CMK (cell line): ENCODE results near the gene NDUFAF8.
"Not testable (repeated sequence)": the region's sequence is repeated elsewhere in the genome, so short reads cannot be mapped to it uniquely, and the experiment has no call there.

Source experiments
- DNase-seq: peaks from one replicate; pipeline ENCODE4 v3.0.0-alpha.2; 2010; ENCODE audit warnings: low read depth

The NDUFAF8 gene

DNA sequence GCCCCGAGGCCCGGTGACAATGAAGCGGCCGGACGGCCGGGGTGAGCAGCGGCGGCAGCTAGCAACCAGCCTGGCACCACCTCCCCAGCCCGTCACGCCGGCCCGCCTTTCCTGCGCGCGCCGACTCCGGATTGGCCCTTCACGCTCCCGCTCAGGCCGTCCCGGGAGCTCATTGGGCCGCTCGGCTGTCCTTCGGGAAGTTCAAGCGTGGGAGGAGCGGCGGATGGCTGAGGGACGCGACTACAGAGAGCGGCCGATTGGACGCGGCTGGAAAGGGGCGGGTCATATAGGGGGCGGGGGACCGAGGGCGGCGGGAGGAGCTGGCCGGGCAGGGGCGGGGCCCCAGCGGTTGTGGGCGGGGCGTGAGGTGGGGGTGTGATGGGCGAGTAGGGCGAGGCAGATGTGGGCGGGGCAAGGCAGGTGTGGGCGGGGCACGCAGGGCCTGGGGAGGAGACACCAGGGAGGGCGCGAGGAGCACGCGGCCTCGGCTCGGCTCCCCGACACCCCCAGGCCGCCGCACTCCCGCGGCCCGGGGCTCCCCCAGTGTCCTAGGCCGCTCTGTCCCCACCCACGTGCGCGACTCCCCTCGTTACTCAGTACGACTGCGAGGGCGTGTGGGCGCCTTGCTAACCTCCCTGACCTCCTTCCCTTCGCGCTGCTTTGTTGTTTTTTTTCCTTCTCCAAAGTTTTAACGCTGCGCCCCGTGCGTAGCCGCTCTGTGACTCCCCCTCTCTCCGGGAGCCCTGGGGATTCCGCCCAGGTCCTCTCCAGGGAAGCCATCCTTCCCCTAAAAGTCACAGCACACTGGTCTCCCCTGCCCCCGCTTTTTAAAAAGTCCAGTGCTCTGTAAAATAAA is 16.0 kb upstream of the NDUFAF8 start, which contains the start of gene CEP131:
TSS of gene CEP131 (minus strand) at position 60 of the 856 bp plus-strand sequence. CDS start 2,909 bp downstream, outside the sequence.
- DNase-seq: peak; percentile 95

DNA sequence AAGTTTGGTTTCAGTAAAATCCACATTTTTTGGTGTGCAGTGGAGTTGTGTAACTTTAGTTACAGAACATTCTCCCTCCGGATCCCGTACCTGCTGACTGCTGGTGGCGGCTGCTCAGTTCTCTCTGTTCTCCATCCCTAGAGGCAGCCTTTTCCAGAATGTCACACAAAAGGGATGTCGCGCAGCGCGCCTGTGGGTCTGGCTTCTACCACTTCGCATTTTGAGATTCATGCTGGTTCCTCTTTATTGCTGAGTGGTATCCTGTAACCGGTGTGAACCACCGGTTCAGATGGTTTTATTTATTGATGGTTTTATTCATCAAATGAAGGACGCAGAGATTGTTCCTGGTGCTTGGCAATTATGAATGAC is 15.4 kb upstream of the NDUFAF8 start:
- no peak for DNase-seq

DNA sequence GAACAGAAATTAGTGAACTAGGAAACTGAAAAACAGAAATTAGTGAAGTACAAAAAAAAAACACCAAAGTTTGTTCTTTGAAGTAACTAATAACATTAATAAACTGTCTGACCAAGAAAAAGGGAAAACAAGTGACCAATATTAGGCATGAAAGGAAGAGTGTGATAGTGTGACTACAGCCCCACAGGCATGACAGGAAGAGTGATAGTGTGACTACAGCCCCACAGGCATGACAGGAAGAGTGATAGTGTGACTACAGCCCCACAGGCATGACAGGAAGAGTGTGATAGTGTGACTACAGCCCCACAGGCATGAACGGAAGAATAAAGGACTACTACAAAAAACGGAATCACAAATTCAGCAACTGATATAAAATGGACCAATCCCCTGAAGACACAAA is 11.5 kb upstream of the NDUFAF8 start:
- not testable (repeated sequence) for DNase-seq

DNA sequence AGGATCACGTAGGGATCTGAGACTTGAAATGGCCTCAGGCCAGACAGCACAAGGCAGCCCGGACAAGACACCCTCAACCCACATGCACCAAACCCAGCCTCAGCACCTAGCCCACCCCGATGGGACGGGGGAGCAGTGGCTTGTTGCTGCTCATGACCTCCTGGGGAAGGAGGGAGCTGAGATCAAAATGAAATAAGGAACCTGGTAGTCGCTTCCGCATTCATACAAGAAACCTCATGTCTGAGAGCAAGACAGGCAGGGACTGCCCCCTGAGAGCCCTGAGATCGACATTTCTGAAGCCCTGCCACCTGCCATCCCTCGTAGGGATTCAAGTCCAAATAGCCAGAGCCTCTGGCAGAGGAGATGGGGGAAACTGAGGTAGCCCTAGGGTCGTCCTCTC is 10.7 kb upstream of the NDUFAF8 start:
- DNase-seq: no peak

DNA sequence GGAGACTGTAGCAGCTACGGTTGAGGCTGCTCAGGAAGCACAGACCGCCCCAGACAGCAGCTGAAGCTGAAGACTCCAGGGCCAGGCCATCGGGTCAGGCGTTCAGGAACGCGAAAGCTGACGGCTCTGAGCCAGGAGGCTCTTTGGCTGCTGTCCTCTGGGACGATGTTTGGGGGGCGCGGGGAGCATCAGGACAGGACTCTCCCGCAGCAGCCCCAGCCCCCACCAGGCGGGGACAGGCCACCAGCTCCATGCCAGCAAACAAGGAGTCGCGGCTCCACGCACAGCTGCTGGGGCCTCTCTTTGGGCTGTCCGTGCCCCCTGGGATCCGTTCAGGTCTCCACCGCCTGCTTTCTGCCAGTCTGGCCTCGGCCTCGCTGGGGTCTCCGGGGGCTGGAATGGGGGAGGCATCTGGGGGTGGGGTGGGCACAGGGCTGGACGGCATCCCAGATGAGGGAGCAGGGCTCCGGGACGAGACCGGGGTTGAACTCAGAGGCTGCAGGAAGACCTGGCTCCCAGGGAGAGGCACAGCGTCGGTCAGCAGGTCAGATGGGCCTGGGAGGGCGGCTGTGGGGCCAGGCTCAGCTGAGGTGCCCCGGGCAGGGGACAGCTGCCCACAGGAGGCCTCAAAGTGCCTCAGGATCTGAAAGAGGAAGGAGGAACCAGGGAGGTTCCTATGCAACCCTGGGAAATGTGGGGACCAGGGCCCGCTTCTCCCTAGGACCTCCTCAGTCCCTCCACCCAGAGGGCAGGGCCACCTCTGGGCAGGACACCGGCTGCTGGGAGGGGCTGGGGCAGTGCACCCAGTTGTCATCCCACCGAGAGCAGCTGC is 10.1 kb upstream of the NDUFAF8 start:
- DNase-seq: no peak

DNA sequence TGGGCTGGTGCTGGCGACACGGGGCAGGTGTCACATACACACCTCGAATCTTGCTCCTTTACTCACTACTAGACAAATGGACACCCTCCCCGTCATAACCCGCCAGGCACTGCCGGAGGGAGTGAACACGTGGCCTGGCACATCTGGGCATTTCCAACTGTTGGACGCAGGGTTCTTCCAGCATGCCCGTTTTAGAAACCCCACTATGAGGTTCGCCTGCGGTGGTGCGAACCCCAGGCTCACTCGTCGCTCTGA is 9.5 kb upstream of the NDUFAF8 start:
- DNase-seq: no peak

DNA sequence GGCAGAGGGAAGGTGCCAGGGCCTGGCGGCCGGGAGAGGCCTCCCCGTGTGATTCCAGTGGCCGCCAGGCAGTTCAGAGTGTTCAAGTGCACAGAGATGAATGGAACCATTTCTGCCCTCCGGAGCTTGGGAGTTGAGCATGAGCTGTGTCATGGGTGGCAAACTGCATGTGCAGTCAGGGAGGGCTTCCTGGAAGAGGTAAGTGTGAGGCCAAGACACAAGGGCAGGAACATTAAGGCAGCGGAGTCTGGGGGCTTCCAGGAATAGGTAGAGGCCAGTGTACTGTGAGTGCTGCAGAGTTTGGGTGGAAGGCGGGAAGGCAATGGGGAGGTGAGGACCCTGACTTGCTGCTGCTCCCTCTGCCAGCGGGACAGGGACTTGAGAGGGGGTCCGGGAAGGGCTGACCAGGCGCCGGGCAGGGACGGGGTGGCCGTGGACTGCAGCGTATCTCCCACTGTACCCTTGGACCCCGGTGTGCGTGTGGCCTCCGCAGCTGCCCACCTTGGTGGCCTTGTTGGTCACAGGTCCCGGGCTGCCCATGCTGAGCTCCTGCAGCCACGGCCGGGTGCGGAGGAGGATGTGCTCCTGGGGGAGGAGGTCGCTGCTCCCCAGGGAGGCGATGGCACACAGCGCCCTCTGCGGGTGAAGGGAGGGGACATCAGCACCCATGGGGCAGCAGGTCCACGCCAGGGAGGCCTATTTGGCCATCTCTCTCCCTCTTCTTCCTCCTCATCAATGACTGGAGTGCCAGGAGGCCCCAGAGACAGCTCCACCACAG is 8.9 kb upstream of the NDUFAF8 start:
- DNase-seq: no peak

DNA sequence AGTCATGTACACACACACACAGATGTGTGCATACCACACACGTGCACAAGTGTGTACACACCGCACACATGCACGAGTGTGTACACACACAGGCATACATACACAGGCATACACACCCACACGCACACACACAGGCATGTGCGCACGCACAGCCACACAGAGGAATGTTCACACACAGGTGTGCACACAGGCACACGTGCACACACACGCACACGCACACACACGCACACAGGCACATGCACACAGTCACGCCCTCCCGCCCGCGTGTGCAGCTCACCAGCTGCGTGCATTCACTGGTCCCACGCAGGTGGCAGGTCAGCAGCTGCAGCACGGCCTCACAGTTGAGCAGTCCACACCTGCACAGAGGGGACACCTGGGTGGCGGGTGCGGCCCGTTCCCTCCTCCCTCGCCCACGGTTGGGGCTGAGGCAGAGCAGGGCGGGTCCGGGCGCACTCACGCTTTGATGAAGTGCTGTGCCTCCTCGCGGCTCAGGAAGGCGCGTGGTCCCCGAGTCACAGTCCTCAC is 7.9 kb upstream of the NDUFAF8 start:
- DNase-seq: no peak

DNA sequence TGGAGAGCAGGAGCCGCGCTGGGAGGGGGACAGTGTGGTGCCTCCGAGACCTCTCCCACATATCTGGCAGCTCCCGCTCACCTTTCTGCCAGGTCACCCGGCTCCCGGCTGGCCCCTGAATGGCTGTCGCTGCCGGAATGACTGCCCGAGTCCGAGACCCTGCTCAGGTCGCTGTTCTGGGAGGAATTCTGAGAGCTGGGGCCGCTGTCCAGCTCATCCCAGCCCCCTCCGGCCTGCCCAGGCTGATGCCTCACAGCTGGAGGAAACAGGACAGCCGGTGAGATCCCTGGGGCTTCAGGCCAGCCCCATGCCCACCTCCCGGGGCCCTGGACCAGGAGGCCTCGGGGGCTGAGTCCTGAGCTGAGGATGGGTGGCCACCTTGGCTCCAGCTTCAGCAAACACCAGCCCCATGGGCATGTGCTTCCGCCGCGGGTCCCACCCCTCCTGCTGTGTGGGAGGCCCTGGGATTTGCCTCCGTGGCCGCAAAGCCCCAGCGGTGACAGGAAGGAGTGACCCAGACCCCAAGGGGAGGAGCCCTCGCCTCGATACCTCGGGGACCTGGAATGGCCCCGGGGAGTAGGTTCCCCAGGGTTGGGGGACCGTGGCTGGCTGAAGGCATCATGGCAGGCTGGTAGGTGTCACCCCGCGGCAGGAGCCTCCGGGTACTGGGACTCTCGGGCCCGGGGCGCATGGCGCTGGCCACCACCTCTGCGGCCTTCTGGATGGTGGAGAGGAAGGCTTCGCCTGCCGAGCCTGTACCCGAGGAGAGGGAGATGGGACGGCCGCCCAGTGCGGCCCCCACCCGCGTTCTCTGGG is 7.1 kb upstream of the NDUFAF8 start:
- DNase-seq: no peak

DNA sequence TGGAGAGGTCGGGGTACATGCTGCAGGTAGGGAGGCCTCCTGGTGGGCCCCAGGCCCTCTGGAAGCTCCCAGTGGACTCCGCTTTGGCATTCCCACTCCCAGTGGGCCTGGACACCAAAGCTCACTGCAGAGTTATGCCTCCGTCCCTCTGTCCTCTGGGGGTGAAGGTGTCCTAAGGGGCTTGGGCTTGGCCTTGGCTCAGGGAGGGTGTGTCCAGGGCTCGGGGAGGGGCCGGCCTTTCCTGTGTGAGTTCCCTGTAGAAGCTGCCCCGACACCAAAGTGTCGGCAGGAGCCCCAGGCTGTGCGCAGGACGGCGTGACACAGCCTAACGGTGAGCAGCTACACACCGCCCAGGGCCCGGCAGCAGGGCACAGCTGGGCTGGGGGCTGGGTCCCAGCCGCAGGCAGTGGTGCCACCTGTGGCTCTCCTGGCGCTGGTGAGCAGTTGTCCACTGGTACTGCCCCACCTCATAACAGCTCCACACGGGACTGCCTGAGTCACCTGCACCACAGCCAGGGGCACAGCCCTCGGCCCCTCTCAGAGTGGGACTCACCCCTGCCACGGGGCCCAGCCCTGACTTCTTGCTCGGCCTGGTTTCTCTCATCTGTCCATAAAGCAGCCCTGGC is 6.4 kb upstream of the NDUFAF8 start:
- no peak for DNase-seq

DNA sequence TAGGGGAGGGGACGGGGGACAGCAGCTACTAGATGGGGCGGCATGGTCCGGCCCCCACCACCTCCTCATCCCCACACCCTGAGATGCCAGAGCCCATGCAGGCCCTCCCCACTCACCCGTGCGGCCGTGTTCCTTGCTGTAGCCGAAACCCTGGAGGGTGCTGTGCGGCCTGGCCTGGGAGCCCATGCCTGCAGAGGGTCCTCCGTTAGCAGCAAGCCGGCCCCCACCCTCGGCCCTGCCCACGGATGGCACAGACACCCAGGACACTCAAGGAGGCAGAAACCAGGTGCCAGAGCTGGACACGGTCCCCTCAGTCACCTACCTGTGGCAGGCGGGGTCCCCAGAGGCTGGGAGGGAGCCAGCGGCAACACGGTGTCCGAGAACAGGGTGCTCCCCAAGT is 5.8 kb upstream of the NDUFAF8 start:
- DNase-seq: no peak

DNA sequence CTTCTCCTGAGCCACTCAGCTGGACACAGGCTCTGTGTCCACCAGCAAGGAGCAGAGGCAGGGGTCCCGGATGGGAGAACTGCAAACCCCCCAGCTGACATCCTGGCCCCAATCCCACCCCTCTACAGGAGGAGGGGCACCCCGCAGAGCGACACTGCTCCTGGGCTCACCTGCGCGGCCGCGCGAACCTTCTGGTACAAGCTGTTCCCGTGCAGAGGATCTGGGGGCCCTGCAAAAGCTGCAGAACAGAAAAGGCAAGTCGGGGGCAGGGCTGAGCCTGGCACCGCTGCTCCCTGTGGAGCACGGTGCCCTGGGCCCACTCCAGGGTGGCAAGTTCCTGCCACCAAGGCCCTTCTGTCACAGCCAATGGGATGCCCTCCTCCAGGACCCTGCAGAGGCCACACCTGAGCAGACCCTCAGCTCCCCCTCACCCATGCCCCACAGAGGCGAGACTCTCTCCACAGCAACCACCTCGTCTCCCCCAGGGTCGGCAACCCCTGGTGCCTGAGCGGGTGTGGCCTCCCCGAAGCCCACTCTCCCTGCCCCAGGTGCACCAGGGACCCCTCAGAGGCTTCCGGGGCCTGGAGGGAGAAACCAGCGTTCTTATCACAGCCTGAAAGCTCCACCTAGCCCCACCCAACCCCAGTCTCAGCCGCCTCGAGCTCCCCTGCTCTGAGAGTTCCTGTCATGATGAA is 5.2 kb upstream of the NDUFAF8 start:
- no peak for DNase-seq

DNA sequence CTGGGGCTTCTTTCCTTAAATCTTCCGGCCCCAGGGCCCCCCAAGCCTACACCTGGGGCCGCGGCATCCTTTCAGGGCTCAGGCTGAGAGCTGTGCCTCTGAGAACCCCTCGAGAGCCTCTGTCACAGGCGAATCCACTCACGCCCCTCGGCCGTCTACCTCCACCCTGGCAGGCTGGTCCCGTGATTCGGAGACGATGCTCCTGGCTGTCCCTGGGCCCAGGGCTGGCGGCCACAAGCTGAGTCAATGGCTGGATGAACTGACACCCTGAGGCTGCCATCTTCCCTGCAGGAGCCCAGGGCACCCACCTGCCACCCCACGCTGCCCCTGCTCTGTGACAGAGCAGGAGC is 4.6 kb upstream of the NDUFAF8 start:
- no peak for DNase-seq

DNA sequence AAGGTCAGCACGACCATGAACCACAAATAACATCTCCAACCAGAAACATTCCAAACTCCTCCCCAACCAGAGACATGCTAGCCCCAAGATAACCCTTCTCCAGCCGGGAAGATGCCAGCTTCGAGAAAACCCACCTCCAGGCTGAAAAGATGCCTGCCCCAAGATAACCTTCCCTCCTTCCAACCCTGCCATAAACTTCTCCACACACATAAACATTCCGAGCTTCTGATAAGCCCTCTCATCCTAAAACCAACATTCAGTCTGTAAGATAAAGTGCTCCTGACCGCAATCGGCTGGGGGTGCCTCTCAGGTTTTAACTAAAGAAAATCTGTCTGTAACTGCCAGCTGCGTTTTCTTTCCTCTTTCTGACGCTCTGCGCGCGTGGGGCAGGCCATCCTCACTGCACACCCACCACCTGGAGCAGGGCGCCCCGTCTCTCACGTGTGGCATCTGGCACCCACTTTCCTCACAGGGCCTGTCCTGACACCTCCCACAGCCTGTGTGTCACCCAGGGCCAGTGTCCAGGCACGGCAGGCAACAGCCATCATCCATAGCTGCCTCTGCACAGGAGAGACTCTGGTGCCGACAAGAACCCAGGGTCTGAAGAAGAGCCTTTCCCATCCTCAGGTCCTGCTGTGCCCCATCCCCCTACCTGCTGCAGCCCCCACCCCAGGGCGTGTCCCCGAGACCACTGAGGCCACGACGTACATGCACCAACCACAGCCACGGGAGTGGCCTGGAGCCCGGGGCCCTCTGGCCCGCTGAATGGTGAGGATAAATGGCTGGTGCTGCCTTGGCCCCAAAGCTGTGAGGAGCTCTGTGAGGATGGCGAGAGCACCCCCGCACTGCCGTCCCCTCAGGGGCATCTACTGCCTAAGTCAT is 3.9 kb upstream of the NDUFAF8 start:
- DNase-seq: no peak

DNA sequence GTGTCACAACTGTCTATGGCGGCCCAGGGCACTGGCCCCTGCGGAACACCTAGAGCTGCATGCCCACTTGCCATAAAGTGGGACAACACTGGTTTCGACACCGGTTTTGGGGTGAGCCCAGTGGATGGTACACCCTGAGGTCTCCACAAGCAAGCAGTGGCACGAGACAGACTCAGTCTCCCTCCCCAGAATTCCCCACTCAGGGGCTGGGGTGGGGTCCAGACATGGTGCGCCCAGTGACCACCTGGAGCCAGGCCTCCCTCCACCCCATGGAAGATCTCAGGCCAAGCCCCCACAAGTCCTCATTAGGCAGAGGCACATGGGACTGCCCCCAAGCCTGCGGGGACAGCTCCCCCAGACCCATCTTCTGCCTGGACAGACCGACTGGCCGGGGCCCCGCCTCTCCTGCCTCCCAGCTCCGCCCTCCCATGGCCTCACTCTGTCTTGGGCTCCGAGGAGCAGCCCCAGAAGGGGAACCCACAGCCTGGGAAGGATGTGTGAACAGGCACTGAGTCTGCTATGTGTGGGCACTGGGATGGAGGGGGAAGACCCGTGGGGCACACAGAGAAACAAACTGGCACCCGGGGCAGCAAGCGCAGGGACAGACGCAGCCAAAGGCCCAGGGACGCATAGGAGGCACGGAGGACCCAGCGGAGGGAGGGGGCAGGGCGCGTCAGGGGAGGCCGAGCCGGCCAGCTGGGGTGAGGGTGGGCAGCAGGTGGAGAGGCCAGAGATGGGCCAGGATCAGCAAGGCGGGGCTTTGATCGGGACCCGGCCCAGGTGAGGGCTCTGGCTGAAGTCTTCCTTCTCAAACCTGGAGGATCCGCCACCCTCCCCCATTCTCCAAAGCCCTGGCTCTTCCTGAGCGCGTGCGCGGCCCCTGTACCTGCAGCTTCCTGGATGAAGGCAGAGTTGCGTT is 3.0 kb upstream of the NDUFAF8 start:
- no peak for DNase-seq

DNA sequence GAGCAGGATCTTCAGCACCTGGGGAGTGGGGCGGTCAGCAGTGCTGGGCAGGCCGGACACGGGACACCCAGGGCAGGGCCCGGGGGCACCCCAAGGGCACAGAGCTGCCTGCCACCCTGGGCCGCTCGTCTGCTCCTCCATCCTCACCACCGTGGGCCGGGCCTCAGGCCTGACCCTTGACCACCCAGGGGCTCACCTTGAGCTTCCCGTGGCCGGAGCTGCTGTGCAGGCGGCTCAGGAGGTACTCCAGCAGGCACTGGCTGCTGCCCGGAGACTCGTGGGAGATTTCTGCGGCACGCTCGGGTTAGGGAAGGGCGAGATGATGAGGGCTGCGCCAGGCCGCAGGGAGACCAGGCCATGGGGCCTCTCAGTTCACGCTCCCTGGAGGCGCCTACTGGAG is 2.3 kb upstream of the NDUFAF8 start:
- DNase-seq: no peak

DNA sequence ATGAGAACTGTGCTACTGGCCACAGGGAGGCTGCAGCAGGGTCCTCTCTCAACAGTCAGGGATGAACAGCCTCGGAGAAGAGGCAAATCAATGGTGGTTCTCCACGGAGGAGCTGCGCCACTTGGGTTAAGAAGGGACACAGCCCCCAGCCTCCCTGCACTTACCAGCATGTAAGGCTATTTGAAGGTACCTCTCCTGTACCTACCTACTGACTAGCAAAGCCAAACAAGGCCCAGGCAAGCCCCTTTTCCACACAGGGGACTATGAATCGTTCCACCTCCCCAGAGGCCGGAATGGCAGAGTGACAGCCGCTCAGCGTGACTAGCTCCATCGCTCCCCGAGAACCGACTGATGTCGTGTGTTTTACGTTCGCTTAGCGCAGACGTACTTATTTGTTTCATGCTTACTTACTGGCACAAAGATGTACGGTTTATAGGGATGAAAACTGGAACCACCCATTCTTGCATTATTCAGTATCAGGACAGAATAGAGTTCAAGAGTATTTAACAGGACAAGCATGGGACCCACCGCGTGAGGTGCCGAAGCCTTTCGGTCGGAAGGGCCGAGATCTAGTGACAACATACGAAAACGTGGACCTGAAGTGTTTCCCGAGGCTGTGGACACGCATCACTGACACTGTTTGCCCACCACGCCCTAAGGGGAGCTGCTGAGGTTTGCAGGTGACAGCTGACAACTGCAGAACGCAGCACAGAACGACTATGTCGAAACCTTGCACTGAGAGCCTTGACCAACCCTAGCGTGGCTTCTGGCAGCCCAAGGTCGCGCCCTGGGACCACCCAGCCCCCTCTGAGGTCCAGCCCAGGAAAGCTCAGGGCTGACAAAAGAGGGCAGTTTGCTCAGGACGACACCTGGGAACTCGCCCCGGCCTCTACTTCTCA is 1.3 kb upstream of the NDUFAF8 start:
- no peak for DNase-seq

DNA sequence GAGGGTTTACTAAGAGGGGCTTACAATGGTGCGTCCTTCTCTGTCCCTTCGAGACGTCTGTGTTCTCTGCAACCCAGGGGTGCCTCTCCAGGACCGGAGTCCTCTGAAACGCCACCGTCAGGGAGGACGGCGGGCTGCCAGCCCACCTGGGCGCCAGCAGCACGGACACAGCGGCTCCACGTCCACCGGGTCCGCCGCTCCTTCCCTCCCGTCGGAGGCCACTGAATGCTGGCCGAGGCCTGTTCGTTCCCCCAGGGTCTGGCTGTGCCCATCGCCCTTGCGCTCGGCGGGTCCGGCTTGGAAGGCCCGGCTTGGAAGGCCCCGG is 666 bp upstream of the NDUFAF8 start:
- DNase-seq: no peak
